HepG2 (cell line): Measurements from ENCODE around the gene ARCN1. TPM values are rescaled to one million over a fixed set of nuclear protein-coding genes. Genes with fewer than 3 reads are reported as not detected.

ENCODE experiments used
- BHLHE40 ChIP-seq: IDR thresholded peaks from 2 replicates; pipeline ENCODE4 v1.6.1; 2011; ENCODE audit warnings: low read length, improper control_type of control experiment
- CENPT ChIP-seq: sonication (generic); formaldehyde crosslinking; IDR thresholded peaks from 2 replicates; pipeline ENCODE4 v1.8.0; 2022; ENCODE audit warnings: low read depth, mild to moderate bottlenecking, moderate library complexity, missing genetic modification reagents
- GZF1 ChIP-seq: sonication (generic); formaldehyde crosslinking; IDR thresholded peaks from 2 replicates; pipeline ENCODE4 v1.5.1; 2020; ENCODE audit warnings: mild to moderate bottlenecking, missing genetic modification reagents
- HDAC1 ChIP-seq: sonication (generic); formaldehyde crosslinking; IDR thresholded peaks from 2 replicates; pipeline ENCODE4 v1.5.1; 2020; ENCODE audit warnings: mild to moderate bottlenecking, missing genetic modification reagents
- KLF16 ChIP-seq, 2 experiments: sonication (generic) in 1 of 2; formaldehyde crosslinking in 1 of 2; IDR thresholded peaks; 2 replicates each; pipeline versions ENCODE4 v1.6.1 to v1.8.0; 2016 to 2023; ENCODE audit warnings: missing genetic modification reagents in 2 of 2, missing compliant biosample characterization in 1 of 2
- LCORL ChIP-seq, 2 experiments: fragments of 450-650 bp in 1 of 2; sonication (generic) in 1 of 2; formaldehyde crosslinking in 1 of 2; IDR thresholded peaks; 2 replicates each; pipeline versions ENCODE4 v1.5.0 to v1.6.1; 2017 to 2020; ENCODE audit warnings: antibody characterized with exemption in 1 of 2, missing genetic modification reagents in 1 of 2
- MZF1 ChIP-seq: sonication (generic); formaldehyde crosslinking; IDR thresholded peaks from 2 replicates; pipeline ENCODE4 v1.8.1; 2023; ENCODE audit warnings: mild to moderate bottlenecking, missing genetic modification reagents, borderline replicate concordance
- PAF1 ChIP-seq: IDR thresholded peaks from 2 replicates; pipeline ENCODE4 v1.6.1; 2016; ENCODE audit warnings: missing genetic modification reagents, missing compliant biosample characterization
- SAP130 ChIP-seq: IDR thresholded peaks from 2 replicates; pipeline ENCODE4 v1.6.1; 2016; ENCODE audit warnings: low read depth
- SRSF9 ChIP-seq: fragments of 200-400 bp; formaldehyde crosslinking; IDR thresholded peaks from 2 replicates; pipeline ENCODE4 v1.6.1; 2018; ENCODE audit warnings: borderline replicate concordance, mild to moderate bottlenecking, low read depth, low read length; ENCODE audit not compliant: insufficient read depth, poor library complexity, severe bottlenecking
- TEAD3 ChIP-seq: optimal IDR thresholded peaks from 2 replicates; pipeline ENCODE3; 2016; ENCODE audit warnings: borderline replicate concordance
- YY1 ChIP-seq: IDR thresholded peaks from 2 replicates; pipeline ENCODE4 v1.6.1; 2011; ENCODE audit warnings: low read length, low read depth, moderate library complexity, mild to moderate bottlenecking; ENCODE audit not compliant: insufficient read depth, insufficient replicate concordance
- ZBTB8A ChIP-seq: sonication (generic); formaldehyde crosslinking; IDR thresholded peaks from 2 replicates; pipeline ENCODE4 v1.4.0; 2020; ENCODE audit warnings: mild to moderate bottlenecking, low read depth, missing genetic modification reagents, borderline replicate concordance
- ZNF331 ChIP-seq: sonication (generic); formaldehyde crosslinking; IDR thresholded peaks from 2 replicates; pipeline ENCODE4 v1.4.0; 2020; ENCODE audit warnings: missing genetic modification reagents
- ZNF33A ChIP-seq: sonication (generic); formaldehyde crosslinking; IDR thresholded peaks from 2 replicates; pipeline ENCODE4 v1.5.1; 2020; ENCODE audit warnings: missing genetic modification reagents, mild to moderate bottlenecking, moderate library complexity, borderline replicate concordance
- ZNF510 ChIP-seq: sonication (generic); formaldehyde crosslinking; IDR thresholded peaks from 2 replicates; pipeline ENCODE4 v1.4.0; 2020; ENCODE audit warnings: low read depth, mild to moderate bottlenecking, missing genetic modification reagents
- ZNF546 ChIP-seq: sonication (generic); formaldehyde crosslinking; conservative IDR thresholded peaks from 2 replicates; pipeline ENCODE4 v1.8.1; 2023; ENCODE audit warnings: mild to moderate bottlenecking, missing genetic modification reagents
- ZNF775 ChIP-seq: sonication (generic); formaldehyde crosslinking; IDR thresholded peaks from 2 replicates; pipeline ENCODE4 v1.4.0; 2020; ENCODE audit warnings: missing genetic modification reagents, mild to moderate bottlenecking, moderate library complexity, borderline replicate concordance
- polyA plus RNA-seq, 8 experiments: library from polyadenylated mRNA; depleted of rRNA in 3 of 8; stranded (reverse) in 7 of 8; unstranded in 1 of 8; fragments of >200 nt; fragmentation: Illumina TruSeq in 4 of 8; extraction: Trizol in 4 of 8; gene quantifications; 2 replicates each; pipeline versions ENCODE4 v1.2.1 to v1.2.3, GENCODE V29; 2011 to 2016; ENCODE audit warnings: low read depth in 4 of 8, missing spikeins in 1 of 8, mixed read lengths in 1 of 8; ENCODE audit not compliant: insufficient read depth in 1 of 8
- total RNA-seq, 5 experiments: library from RNA; depleted of rRNA; stranded (reverse); fragments of >200 nt; fragmentation: Illumina TruSeq; extraction: Trizol; gene quantifications; 2 replicates each; pipeline ENCODE4 v1.2.3, GENCODE V29; 2016; ENCODE audit warnings: low read depth in 1 of 5
- TF ChIP-seq, protein P1 (sequence below): fragments of 450-650 bp; IDR thresholded peaks from 2 replicates; pipeline ENCODE4 v1.6.1; 2016
- TF ChIP-seq, protein P2 (sequence below): sonication (generic); formaldehyde crosslinking; IDR thresholded peaks from 2 replicates; pipeline ENCODE4 v1.9.0; 2021; ENCODE audit warnings: missing genetic modification reagents, borderline replicate concordance
- TF ChIP-seq, protein P3 (sequence below): sonication (generic); formaldehyde crosslinking; IDR thresholded peaks from 2 replicates; pipeline ENCODE4 v1.4.0; 2020; ENCODE audit warnings: low read depth, missing genetic modification reagents
- TF ChIP-seq, protein P4 (sequence below): sonication (generic); formaldehyde crosslinking; IDR thresholded peaks from 2 replicates; pipeline ENCODE4 v1.8.0; 2022; ENCODE audit warnings: mild to moderate bottlenecking, missing genetic modification reagents, moderate library complexity

The ARCN1 gene
- total and polyA plus RNA-seq, 2 of the 13 experiments (the other 11 are each of a cell fraction or from before 2014, with no cell fraction given) = 148 to 200 TPM

DNA sequence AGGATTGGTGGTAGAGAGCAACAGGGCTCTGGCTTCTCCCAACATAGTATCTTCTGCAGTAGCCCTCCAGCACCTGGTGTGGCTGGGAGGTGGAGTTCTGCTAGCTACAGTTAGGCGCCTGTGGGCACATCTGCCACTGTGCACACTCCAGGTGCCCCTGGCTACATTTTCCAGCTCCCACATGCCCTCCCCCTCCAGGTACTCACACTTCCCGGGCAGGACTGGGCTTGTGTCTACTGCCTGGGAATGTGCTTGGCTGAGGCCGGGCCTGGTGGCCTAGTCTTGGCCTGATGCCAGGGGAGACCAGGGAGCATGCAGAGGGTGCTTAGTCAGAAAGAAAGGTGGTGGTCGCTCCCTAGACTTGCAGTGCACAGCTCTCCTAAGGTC lies 51.1 kb downstream of the ARCN1 start (continued):
- TF ChIP-seq CENPT (no peak), ZNF331 (CRISPR knock-in tag) (0 out of 2 replicates have a peak, but pooled peaks have one; percentile 17), ZNF546 (CRISPR knock-in tag) (no peak), ZBTB8A (no peak), BHLHE40 (no peak), SRSF9 (no peak), GZF1 (CRISPR knock-in tag) (no peak), SAP130 (CRISPR knock-in tag) (0 out of 2 replicates have a peak, but pooled peaks have one; percentile 11), PAF1 (CRISPR knock-in tag) (no peak), MZF1 (no peak), LCORL (IDR thresholded peaks at IDR 0.05) (0 out of 2 replicates have a peak, but pooled peaks have one; percentile 21), LCORL (CRISPR knock-in tag; IDR thresholded peaks at IDR 0.05) (no peak), ZNF775 (CRISPR knock-in tag) (no peak), TEAD3 (peak; percentile 36), ZNF510 (CRISPR knock-in tag) (no peak), ZNF33A (no peak), YY1 (no peak), KLF16 (CRISPR knock-in tag; IDR thresholded peaks at IDR 0.05) (no peak), HDAC1 (CRISPR knock-in tag) (no peak)
- TF ChIP-seq, protein P1, sequence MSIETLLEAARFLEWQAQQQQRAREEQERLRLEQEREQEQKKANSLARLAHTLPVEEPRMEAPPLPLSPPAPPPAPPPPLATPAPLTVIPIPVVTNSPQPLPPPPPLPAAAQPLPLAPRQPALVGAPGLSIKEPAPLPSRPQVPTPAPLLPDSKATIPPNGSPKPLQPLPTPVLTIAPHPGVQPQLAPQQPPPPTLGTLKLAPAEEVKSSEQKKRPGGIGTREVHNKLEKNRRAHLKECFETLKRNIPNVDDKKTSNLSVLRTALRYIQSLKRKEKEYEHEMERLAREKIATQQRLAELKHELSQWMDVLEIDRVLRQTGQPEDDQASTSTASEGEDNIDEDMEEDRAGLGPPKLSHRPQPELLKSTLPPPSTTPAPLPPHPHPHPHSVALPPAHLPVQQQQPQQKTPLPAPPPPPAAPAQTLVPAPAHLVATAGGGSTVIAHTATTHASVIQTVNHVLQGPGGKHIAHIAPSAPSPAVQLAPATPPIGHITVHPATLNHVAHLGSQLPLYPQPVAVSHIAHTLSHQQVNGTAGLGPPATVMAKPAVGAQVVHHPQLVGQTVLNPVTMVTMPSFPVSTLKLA = no peak
- TF ChIP-seq, protein P2, sequence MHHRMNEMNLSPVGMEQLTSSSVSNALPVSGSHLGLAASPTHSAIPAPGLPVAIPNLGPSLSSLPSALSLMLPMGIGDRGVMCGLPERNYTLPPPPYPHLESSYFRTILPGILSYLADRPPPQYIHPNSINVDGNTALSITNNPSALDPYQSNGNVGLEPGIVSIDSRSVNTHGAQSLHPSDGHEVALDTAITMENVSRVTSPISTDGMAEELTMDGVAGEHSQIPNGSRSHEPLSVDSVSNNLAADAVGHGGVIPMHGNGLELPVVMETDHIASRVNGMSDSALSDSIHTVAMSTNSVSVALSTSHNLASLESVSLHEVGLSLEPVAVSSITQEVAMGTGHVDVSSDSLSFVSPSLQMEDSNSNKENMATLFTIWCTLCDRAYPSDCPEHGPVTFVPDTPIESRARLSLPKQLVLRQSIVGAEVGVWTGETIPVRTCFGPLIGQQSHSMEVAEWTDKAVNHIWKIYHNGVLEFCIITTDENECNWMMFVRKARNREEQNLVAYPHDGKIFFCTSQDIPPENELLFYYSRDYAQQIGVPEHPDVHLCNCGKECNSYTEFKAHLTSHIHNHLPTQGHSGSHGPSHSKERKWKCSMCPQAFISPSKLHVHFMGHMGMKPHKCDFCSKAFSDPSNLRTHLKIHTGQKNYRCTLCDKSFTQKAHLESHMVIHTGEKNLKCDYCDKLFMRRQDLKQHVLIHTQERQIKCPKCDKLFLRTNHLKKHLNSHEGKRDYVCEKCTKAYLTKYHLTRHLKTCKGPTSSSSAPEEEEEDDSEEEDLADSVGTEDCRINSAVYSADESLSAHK (CRISPR knock-in tag) = no peak
- TF ChIP-seq, protein P3, sequence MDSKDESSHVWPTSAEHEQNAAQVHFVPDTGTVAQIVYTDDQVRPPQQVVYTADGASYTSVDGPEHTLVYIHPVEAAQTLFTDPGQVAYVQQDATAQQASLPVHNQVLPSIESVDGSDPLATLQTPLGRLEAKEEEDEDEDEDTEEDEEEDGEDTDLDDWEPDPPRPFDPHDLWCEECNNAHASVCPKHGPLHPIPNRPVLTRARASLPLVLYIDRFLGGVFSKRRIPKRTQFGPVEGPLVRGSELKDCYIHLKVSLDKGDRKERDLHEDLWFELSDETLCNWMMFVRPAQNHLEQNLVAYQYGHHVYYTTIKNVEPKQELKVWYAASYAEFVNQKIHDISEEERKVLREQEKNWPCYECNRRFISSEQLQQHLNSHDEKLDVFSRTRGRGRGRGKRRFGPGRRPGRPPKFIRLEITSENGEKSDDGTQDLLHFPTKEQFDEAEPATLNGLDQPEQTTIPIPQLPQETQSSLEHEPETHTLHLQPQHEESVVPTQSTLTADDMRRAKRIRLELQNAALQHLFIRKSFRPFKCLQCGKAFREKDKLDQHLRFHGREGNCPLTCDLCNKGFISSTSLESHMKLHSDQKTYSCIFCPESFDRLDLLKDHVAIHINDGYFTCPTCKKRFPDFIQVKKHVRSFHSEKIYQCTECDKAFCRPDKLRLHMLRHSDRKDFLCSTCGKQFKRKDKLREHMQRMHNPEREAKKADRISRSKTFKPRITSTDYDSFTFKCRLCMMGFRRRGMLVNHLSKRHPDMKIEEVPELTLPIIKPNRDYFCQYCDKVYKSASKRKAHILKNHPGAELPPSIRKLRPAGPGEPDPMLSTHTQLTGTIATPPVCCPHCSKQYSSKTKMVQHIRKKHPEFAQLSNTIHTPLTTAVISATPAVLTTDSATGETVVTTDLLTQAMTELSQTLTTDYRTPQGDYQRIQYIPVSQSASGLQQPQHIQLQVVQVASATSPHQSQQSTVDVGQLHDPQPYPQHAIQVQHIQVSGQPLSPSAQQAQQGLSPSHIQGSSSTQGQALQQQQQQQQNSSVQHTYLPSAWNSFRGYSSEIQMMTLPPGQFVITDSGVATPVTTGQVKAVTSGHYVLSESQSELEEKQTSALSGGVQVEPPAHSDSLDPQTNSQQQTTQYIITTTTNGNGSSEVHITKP (CRISPR knock-in tag) = no peak
- TF ChIP-seq, protein P4, sequence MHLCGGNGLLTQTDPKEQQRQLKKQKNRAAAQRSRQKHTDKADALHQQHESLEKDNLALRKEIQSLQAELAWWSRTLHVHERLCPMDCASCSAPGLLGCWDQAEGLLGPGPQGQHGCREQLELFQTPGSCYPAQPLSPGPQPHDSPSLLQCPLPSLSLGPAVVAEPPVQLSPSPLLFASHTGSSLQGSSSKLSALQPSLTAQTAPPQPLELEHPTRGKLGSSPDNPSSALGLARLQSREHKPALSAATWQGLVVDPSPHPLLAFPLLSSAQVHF (CRISPR knock-in tag) = no peak
